K562 treated with DMSO at 1 percent for 4 hours (cell line): ENCODE data around the gene FAM237B. TPM values are rescaled to one million over a fixed set of nuclear protein-coding genes. Genes with fewer than 3 reads are reported as not detected.

Experiments
- total RNA-seq: library from RNA; unstranded; fragments of 300-600 nt; gene quantifications from 2 replicates; pipeline ENCODE4 v1.2.3, GENCODE V29; 2022; ENCODE audit not compliant: insufficient read depth

Gene FAM237B
- not detected in 2 replicates for total RNA-seq

DNA sequence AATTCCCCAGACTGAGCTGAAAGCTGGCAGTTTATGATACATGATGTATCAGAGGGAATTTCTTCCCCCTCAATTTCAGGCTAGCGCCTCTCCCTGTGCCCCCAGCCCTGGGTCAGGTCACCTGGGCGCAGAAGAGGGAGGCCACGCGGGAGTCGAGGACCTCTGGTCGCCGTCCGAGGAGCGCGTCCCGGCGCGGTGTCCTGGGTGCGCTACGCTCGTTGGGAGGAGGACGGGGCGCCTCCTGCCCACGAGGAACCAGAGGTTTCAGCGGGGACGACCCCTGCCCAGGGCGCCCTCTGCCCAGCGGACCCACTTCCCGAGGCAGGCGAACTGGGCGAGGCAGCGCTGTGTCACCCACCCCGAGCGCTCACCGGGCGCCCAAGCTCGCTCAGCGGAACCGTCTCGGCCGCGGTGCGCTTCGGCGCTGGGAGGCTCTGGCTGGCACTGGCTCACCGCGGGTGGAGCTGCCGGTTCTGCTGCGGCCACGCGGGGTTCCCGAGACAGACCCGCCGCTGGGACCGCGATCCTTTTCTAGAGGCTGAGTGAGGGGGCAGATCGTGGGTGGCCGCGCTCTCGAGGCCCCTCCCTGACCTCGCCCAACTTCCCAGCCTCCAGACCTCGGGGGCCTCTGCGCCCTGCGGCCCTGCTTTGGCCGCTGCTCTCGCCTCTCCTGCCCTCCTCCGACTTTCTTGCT, at the start of gene FAM237B:
Gene FAM237B, minus strand, starts transcription at position 504 of the 694 bp plus-strand sequence. CDS start 1,556 bp downstream, outside the sequence.

DNA sequence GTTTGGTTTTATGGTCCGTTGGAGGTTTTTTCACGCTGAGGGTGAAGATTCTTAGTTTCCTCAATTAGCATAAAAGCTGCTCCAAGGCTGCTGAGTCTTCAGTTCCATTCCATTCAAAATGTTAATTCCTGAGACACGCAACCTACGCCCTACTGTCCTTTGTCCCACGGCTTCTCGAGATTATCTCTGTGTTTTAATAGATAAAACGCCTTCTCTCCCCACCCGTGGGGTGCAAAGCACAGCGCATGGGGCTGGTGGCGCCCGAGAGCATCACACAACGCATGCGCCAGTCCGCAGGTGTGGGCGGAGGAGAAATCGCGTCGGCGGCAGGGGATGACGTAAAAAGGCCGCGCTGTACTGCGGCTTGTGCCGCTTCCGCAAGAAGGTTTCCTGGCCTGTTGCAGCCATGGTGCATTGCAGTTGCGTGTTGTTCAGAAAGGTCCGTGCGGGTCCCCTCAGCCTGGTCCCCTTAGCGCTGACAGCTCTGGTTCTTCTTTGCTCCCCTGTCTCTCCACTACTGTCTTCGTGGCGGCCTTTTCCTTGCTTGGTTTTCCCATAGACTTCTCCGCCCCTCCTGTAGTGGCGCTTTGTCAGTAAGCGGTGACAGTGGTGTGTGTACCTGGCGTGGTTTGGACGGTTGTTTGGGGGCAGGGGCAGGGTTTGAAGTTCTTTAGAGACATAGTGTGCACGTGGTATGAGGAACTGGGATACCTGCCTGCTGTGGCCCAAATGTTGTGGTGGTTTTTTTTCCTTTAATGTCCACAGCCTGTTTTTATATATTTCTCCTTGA, 25.4 kb upstream of the FAM237B start, which contains the start of gene GTPBP10:
Gene GTPBP10, plus strand, starts transcription at position 381 of the 790 bp plus-strand sequence. Its CDS starts 26 bp downstream, at position 407.

Other genes with a start within 250 kb of the FAM237B start
- 0.76 TPM in 1 of 2 replicates, not detected in the other for gene STEAP1, start 166.8 kb downstream of the FAM237B start, total RNA-seq
- not detected in 2 replicates for gene STEAP2, start 109.6 kb downstream of the FAM237B start, total RNA-seq
- not detected in 2 replicates for gene CFAP69, start 76.1 kb downstream of the FAM237B start, total RNA-seq
- 7.8 and 11.0 TPM in 2 replicates for gene GTPBP10, start 25.4 kb upstream of the FAM237B start, total RNA-seq
- 11.2 and 11.4 TPM in 2 replicates for gene CLDN12, start 82.2 kb upstream of the FAM237B start, total RNA-seq
- not detected in 2 replicates for gene PTTG1IP2, start 148.3 kb upstream of the FAM237B start, total RNA-seq